Measurements from ENCODE around the gene SACM1L.

Gene SACM1L

GRCh38 chr3:45688882-45689786, at the start of gene SACM1L:
SACM1L (plus strand) TSS chr3:45689396; CDS start chr3:45689466, 70 bp downstream.
- Mint-ChIP-seq H3K9me3 (no peaks in the 10 kb centered on the region), H3K4me3 (peak within 1 kb of the TSS; percentile 94), H3K4me1 (ENCODE audit: low read depth) (peaks cover 55% of the 10 kb centered on the region), H3K27ac (peak within 1 kb of the TSS; percentile 99), H3K27me3 (peaks cover 4% of the 10 kb centered on the region), H3K36me3 (ENCODE audit: low read depth) (peaks cover 46% of the 10 kb centered on the region)

- Mint-ChIP-seq H3K36me3 (ENCODE audit: low read depth) (peaks cover 40% of the 10 kb centered on the region), H3K27ac (no peak overlapping the region), H3K4me1 (ENCODE audit: low read depth) (peaks cover 13% of the 10 kb centered on the region), H3K9me3 (no peaks in the 10 kb centered on the region), H3K4me3 (no peak overlapping the region), H3K27me3 (no peaks in the 10 kb centered on the region)
Measured at GRCh38 chr3:45640091-45640507, 49.1 kb upstream of the SACM1L start.

GRCh38 chr3:45640724-45641361, 48.4 kb upstream of the SACM1L start:
- H3K36me3 Mint-ChIP-seq (ENCODE audit: low read depth), result peaks cover 38% of the 10 kb centered on the region
- no peaks in the 10 kb centered on the region for H3K27me3 Mint-ChIP-seq
- H3K4me3 Mint-ChIP-seq, result no peak overlapping the region
- H3K4me1 Mint-ChIP-seq (ENCODE audit: low read depth), result peaks cover 13% of the 10 kb centered on the region
- no peaks in the 10 kb centered on the region for H3K9me3 Mint-ChIP-seq
- H3K27ac Mint-ChIP-seq, result no peak overlapping the region

- Mint-ChIP-seq H3K36me3 (ENCODE audit: low read depth) (peaks cover 31% of the 10 kb centered on the region), H3K4me1 (ENCODE audit: low read depth) (peaks cover 13% of the 10 kb centered on the region), H3K9me3 (no peaks in the 10 kb centered on the region), H3K27me3 (no peaks in the 10 kb centered on the region), H3K4me3 (no peak overlapping the region), H3K27ac (no peak overlapping the region)
Measured at GRCh38 chr3:45641756-45642155, 47.4 kb upstream of the SACM1L start.

GRCh38 chr3:45642731-45643152, 46.5 kb upstream of the SACM1L start:
- no peak overlapping the region for H3K4me3 Mint-ChIP-seq
- no peak overlapping the region for H3K27ac Mint-ChIP-seq
- no peaks in the 10 kb centered on the region for H3K9me3 Mint-ChIP-seq
- no peaks in the 10 kb centered on the region for H3K27me3 Mint-ChIP-seq
- peaks cover 13% of the 10 kb centered on the region for H3K4me1 Mint-ChIP-seq (ENCODE audit: low read depth)
- H3K36me3 Mint-ChIP-seq (ENCODE audit: low read depth), result peaks cover 25% of the 10 kb centered on the region

- Mint-ChIP-seq H3K27ac (no peak overlapping the region), H3K36me3 (ENCODE audit: low read depth) (peaks cover 27% of the 10 kb centered on the region), H3K4me1 (ENCODE audit: low read depth) (peaks cover 13% of the 10 kb centered on the region), H3K27me3 (no peaks in the 10 kb centered on the region), H3K4me3 (no peak overlapping the region), H3K9me3 (no peaks in the 10 kb centered on the region)
Measured at GRCh38 chr3:45644063-45644790, 45.0 kb upstream of the SACM1L start.

- H3K27me3 Mint-ChIP-seq, result no peaks in the 10 kb centered on the region
- peaks cover 12% of the 10 kb centered on the region for H3K4me1 Mint-ChIP-seq (ENCODE audit: low read depth)
- H3K27ac Mint-ChIP-seq, result no peak overlapping the region
- H3K4me3 Mint-ChIP-seq, result no peak overlapping the region
- peaks cover 2% of the 10 kb centered on the region for H3K9me3 Mint-ChIP-seq
- H3K36me3 Mint-ChIP-seq (ENCODE audit: low read depth), result peaks cover 29% of the 10 kb centered on the region
Measured at GRCh38 chr3:45644791-45645201, 44.4 kb upstream of the SACM1L start.

- peaks cover 29% of the 10 kb centered on the region for H3K36me3 Mint-ChIP-seq (ENCODE audit: low read depth)
- no peak overlapping the region for H3K4me3 Mint-ChIP-seq
- peaks cover 12% of the 10 kb centered on the region for H3K4me1 Mint-ChIP-seq (ENCODE audit: low read depth)
- H3K27ac Mint-ChIP-seq, result no peak overlapping the region
- H3K9me3 Mint-ChIP-seq, result peaks cover 4% of the 10 kb centered on the region
- H3K27me3 Mint-ChIP-seq, result no peaks in the 10 kb centered on the region
Measured at GRCh38 chr3:45646051-45646585, 43.1 kb upstream of the SACM1L start.

GRCh38 chr3:45647148-45647619, 42.0 kb upstream of the SACM1L start:
- no peaks in the 10 kb centered on the region for H3K27me3 Mint-ChIP-seq
- H3K36me3 Mint-ChIP-seq (ENCODE audit: low read depth), result peaks cover 27% of the 10 kb centered on the region
- no peak overlapping the region for H3K27ac Mint-ChIP-seq
- H3K9me3 Mint-ChIP-seq, result peaks cover 4% of the 10 kb centered on the region
- H3K4me1 Mint-ChIP-seq (ENCODE audit: low read depth), result peaks cover 14% of the 10 kb centered on the region
- no peak overlapping the region for H3K4me3 Mint-ChIP-seq

- no peak overlapping the region for H3K27ac Mint-ChIP-seq
Measured at GRCh38 chr3:45653205-45653604, 36.0 kb upstream of the SACM1L start.

GRCh38 chr3:45654397-45654944, 34.7 kb upstream of the SACM1L start:
- Mint-ChIP-seq H3K36me3 (ENCODE audit: low read depth) (peaks cover 9% of the 10 kb centered on the region), H3K4me3 (no peak overlapping the region), H3K4me1 (ENCODE audit: low read depth) (peaks cover 25% of the 10 kb centered on the region), H3K27me3 (no peaks in the 10 kb centered on the region), H3K27ac (no peak overlapping the region), H3K9me3 (peaks cover 4% of the 10 kb centered on the region)

More at GRCh38 chr3:45653205-45653604, 36.0 kb upstream of the SACM1L start:
- Mint-ChIP-seq H3K27me3 (no peaks in the 10 kb centered on the region), H3K4me1 (ENCODE audit: low read depth) (peaks cover 25% of the 10 kb centered on the region), H3K36me3 (ENCODE audit: low read depth) (peaks cover 20% of the 10 kb centered on the region), H3K9me3 (peaks cover 4% of the 10 kb centered on the region), H3K4me3 (no peak overlapping the region)

- H3K4me3 Mint-ChIP-seq, result no peak overlapping the region
- peaks cover 30% of the 10 kb centered on the region for H3K4me1 Mint-ChIP-seq (ENCODE audit: low read depth)
- H3K27me3 Mint-ChIP-seq, result no peaks in the 10 kb centered on the region
- no peaks in the 10 kb centered on the region for H3K9me3 Mint-ChIP-seq
- peak overlapping the region; percentile 61 for H3K27ac Mint-ChIP-seq
- no peaks in the 10 kb centered on the region for H3K36me3 Mint-ChIP-seq (ENCODE audit: low read depth)
Measured at GRCh38 chr3:45655906-45656305, 33.3 kb upstream of the SACM1L start.

GRCh38 chr3:45656575-45657363, 32.4 kb upstream of the SACM1L start:
- no peak overlapping the region for H3K27ac Mint-ChIP-seq
- H3K27me3 Mint-ChIP-seq, result no peaks in the 10 kb centered on the region

GRCh38 chr3:45657853-45658252, 31.3 kb upstream of the SACM1L start:
- no peaks in the 10 kb centered on the region for H3K9me3 Mint-ChIP-seq
- no peaks in the 10 kb centered on the region for H3K27me3 Mint-ChIP-seq
- H3K4me1 Mint-ChIP-seq (ENCODE audit: low read depth), result peaks cover 25% of the 10 kb centered on the region
- no peak overlapping the region for H3K4me3 Mint-ChIP-seq
- H3K36me3 Mint-ChIP-seq (ENCODE audit: low read depth), result no peaks in the 10 kb centered on the region
- no peak overlapping the region for H3K27ac Mint-ChIP-seq

More at GRCh38 chr3:45656575-45657363, 32.4 kb upstream of the SACM1L start:
- Mint-ChIP-seq H3K36me3 (ENCODE audit: low read depth) (no peaks in the 10 kb centered on the region), H3K4me3 (no peak overlapping the region), H3K9me3 (no peaks in the 10 kb centered on the region), H3K4me1 (ENCODE audit: low read depth) (peaks cover 25% of the 10 kb centered on the region)

All from stimulated activated naive CD8-positive, alpha-beta T cell treated with anti-CD3 and anti-CD28 coated beads, Interleukin-15, Interleukin-2, amounts not matched to agents 100 ng/mL and 50 ng/mL, for 24 hours (primary cell).